Rectal smooth muscle tissue (tissue), 1 donor: ENCODE results near the gene BICRA.

ENCODE experiments used
- H3K27ac ChIP-seq: one replicate; pipeline ENCODE4 v1.7.0; 2013; ENCODE audit warnings: low read depth, low read length, inconsistent platforms
- H3K27me3 ChIP-seq: one replicate; pipeline ENCODE4 v1.7.0; 2013; ENCODE audit warnings: low read length; ENCODE audit not compliant: control insufficient read depth, insufficient read depth
- H3K36me3 ChIP-seq: one replicate; pipeline ENCODE4 v1.7.0; 2013; ENCODE audit warnings: low read length; ENCODE audit not compliant: control insufficient read depth, insufficient read depth
- H3K4me1 ChIP-seq: one replicate; pipeline ENCODE4 v1.7.0; 2013; ENCODE audit warnings: low read length; ENCODE audit not compliant: control insufficient read depth, insufficient read depth
- H3K4me3 ChIP-seq: one replicate; pipeline ENCODE4 v1.7.0; 2013; ENCODE audit warnings: low read length
- H3K9ac ChIP-seq: one replicate; pipeline ENCODE4 v1.7.0; 2013; ENCODE audit warnings: low read length

The BICRA gene

DNA sequence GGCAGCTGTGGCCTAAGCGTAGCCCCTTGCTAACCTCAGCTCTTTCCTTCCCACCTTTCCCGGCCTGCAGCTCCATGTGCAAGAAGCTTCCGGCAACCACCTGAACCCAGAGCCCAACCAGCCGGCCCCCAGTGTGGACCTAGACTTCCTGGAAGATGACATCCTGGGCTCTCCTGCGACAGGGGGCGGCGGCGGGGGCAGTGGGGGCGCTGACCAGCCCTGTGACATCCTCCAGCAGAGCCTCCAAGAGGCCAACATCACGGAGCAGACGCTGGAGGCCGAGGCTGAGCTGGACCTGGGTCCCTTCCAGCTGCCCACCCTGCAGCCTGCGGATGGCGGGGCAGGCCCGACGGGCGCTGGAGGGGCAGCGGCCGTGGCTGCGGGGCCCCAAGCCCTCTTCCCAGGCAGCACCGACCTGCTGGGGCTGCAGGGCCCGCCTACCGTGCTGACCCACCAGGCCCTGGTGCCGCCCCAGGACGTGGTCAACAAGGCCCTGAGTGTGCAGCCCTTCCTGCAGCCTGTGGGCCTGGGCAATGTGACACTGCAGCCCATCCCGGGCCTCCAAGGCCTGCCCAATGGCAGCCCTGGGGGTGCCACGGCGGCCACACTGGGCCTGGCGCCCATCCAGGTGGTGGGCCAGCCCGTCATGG is 70.4 kb downstream of the BICRA start:
- Histone ChIP-seq H3K36me3 (peaks cover 15% of the 10 kb centered on the region), H3K4me1 (no peaks in the 10 kb centered on the region), H3K27me3 (no peaks in the 10 kb centered on the region), H3K9ac (no peak overlapping the region), H3K27ac (no peak overlapping the region), H3K4me3 (no peak overlapping the region)

DNA sequence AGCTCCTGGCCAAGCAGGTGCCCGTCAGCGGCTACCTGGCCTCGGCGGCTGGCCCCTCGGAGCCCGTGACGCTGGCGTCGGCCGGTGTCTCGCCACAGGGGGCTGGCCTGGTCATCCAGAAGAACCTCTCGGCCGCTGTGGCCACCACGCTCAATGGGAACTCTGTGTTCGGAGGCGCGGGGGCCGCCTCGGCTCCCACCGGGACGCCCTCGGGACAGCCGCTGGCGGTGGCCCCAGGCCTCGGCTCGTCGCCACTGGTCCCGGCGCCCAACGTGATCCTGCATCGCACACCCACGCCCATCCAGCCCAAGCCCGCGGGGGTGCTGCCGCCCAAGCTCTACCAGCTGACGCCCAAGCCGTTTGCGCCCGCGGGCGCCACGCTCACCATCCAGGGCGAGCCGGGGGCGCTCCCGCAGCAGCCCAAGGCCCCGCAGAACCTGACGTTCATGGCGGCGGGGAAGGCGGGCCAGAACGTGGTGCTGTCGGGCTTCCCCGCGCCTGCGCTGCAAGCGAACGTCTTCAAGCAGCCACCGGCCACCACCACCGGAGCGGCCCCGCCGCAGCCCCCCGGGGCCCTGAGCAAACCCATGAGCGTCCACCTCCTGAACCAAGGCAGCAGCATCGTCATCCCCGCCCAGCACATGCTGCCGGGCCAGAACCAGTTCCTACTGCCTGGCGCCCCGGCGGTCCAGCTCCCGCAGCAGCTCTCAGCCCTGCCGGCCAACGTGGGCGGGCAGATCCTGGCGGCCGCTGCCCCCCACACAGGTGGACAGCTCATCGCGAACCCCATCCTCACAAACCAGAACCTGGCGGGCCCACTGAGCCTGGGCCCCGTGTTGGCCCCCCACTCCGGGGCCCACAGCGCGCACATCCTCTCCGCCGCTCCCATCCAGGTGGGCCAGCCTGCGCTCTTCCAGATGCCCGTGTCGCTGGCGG is 71.3 kb downstream of the BICRA start:
- Histone ChIP-seq H3K36me3 (peaks cover 13% of the 10 kb centered on the region), H3K9ac (no peak overlapping the region), H3K4me1 (no peaks in the 10 kb centered on the region), H3K27me3 (no peaks in the 10 kb centered on the region), H3K27ac (no peak overlapping the region), H3K4me3 (no peak overlapping the region)

DNA sequence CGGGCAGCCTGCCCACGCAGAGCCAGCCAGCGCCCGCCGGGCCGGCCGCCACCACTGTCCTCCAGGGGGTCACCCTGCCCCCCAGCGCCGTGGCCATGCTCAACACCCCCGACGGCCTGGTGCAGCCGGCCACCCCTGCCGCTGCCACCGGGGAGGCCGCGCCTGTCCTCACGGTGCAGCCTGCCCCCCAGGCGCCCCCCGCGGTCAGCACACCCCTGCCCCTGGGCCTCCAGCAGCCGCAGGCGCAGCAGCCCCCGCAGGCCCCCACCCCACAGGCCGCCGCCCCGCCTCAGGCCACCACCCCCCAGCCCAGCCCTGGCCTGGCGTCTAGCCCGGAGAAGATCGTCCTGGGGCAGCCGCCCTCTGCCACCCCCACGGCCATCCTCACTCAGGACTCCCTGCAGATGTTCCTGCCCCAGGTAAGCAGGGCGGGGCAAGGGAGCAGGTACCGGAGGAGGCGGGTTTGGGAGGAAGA is 72.0 kb downstream of the BICRA start:
- Histone ChIP-seq H3K27me3 (no peaks in the 10 kb centered on the region), H3K4me3 (no peak overlapping the region), H3K36me3 (peaks cover 14% of the 10 kb centered on the region), H3K4me1 (no peaks in the 10 kb centered on the region), H3K27ac (no peak overlapping the region), H3K9ac (no peak overlapping the region)

DNA sequence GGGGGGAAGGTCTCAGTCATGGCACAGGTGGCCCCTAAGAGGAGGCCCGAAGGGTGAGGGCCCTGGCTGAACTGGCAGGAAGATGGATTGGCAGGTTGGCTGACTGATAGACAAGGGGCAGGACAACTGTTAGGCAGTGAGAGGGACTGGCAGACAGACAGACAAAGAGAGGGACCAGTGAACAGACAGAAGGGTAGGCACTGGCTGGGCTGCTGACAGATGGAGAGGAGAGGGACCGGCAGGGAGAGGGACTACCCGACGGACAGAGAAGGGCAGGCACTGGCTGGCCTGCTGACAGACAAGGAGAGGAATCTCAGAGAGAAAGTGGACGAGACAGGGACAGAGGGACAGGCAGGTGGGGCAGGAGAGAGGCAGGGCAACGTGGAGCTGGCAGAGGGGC is 72.5 kb downstream of the BICRA start:
- no peaks in the 10 kb centered on the region for H3K27me3 ChIP-seq
- no peak overlapping the region for H3K4me3 ChIP-seq
- H3K27ac ChIP-seq: no peak overlapping the region
- no peak overlapping the region for H3K9ac ChIP-seq
- H3K36me3 ChIP-seq: peaks cover 14% of the 10 kb centered on the region
- H3K4me1 ChIP-seq: no peaks in the 10 kb centered on the region

DNA sequence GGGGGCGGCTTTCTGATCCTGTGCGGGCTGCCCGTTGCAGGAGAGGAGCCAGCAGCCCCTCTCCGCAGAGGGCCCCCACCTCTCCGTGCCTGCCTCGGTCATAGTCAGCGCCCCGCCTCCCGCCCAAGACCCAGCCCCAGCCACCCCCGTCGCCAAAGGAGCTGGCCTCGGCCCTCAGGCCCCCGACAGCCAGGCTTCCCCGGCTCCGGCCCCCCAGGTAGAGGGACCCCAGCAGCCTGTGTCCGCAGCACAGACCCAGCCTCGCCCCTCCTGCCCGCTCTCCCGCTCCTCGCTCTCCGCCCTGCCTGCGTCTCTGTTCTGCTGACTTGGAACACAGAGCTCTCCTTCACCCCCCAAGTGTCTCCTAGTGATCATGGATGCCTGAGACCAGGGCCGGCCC is 73.0 kb downstream of the BICRA start:
- Histone ChIP-seq H3K27me3 (no peaks in the 10 kb centered on the region), H3K27ac (no peak overlapping the region), H3K4me3 (no peak overlapping the region), H3K4me1 (no peaks in the 10 kb centered on the region), H3K9ac (no peak overlapping the region), H3K36me3 (peaks cover 14% of the 10 kb centered on the region)

DNA sequence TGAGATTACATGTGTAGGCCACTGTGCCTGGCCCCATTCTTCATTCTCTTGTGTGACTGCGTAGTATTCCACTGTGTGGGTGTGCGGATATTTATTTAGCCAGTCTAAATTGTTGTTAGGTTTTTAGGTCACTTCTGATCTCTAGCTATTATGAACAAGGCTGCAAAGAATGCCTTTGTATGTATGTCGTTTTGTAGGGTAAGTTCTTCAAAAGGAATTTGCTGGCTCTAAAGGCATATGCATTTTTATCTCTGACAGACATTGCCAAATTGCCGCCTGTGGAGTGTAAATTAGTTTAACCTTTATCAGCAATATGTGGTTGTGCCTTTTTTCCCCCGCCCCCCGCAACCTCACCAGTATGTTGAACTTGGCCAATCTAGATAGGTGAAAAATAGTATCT is 74.0 kb downstream of the BICRA start:
- H3K4me1 ChIP-seq: no peaks in the 10 kb centered on the region
- H3K9ac ChIP-seq: no peak overlapping the region
- peaks cover 14% of the 10 kb centered on the region for H3K36me3 ChIP-seq
- no peak overlapping the region for H3K27ac ChIP-seq
- H3K27me3 ChIP-seq: no peaks in the 10 kb centered on the region
- H3K4me3 ChIP-seq: no peak overlapping the region

DNA sequence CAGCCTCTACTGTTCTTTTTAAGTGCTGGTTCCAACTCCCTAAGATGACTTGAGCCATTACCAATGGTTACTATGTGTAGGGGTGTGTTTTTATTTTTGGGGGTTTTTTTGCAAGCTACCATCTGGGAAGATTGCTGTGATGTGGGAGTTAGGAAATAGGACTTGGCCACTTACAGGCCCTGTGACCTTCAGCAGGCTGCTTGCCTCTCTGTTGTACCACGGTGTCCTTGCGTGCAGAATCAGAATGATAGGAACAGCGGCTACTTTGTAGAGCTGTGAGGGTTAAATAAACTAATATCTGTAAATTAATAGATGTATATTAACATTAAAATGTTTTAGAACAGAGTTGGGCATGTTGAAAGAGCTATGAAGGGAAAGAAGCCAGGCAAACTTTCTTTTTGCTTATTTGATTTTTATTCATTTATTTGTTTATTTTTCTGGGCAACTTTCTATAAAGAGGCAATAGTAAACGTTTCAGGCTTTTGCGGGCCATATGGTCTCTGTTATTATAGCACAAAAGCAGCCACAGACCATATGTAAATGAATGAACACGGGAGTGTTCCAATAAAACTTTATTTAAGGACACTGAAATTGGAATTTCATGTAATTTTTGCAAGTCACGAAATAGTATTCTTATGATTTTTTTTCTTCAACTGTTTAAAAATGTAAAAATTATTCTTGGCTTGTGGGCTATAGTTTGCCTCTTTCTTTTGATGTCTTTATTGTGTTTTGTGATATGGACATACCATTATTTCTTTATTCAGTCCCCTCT is 77.9 kb downstream of the BICRA start:
- peaks cover 6% of the 10 kb centered on the region for H3K36me3 ChIP-seq
- no peak overlapping the region for H3K4me3 ChIP-seq
- H3K9ac ChIP-seq: no peak overlapping the region
- H3K27ac ChIP-seq: no peak overlapping the region
- no peaks in the 10 kb centered on the region for H3K27me3 ChIP-seq
- no peaks in the 10 kb centered on the region for H3K4me1 ChIP-seq

DNA sequence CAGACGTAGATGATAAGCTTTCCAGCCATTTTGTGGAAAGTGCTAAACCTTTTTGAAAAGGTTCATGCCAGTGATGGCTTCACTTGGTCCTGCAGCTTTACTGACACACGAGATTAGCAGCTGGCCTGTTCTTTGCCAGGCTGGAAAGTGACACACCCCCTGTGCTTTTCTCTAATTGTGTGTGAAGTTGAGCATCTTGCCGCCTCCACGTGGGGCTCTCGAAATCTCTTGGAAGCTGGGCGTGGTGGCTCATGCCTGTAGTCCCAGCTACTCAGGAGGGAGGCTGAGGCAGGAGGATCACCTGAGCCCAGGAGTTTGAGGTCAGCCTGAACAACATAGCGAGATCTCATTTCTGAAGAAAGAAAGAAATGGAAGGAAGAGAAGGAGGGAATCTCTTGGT is 79.0 kb downstream of the BICRA start:
- no peaks in the 10 kb centered on the region for H3K4me1 ChIP-seq
- H3K36me3 ChIP-seq: peaks cover 6% of the 10 kb centered on the region
- H3K27me3 ChIP-seq: no peaks in the 10 kb centered on the region
- no peak overlapping the region for H3K4me3 ChIP-seq
- no peak overlapping the region for H3K27ac ChIP-seq
- no peak overlapping the region for H3K9ac ChIP-seq

DNA sequence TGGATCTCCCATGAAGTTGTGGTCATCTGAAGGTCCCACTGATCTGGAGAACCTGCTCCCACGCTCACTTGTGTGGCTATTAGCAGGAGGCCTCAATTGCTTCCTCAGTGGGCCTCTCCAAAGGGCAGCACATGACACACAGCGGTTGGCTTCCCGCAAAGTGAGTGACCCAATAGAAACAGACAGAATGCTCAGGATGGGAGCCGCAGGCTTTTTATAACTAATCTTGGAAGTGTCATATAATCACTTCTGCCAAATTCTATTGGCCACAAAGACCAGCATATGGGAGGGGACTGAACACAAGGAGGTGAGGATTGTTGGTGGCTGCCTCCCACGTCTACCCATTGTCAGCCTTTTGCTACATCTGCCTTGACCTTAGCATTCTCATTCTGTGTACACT is 82.2 kb downstream of the BICRA start:
- no peak overlapping the region for H3K27ac ChIP-seq
- no peaks in the 10 kb centered on the region for H3K27me3 ChIP-seq
- no peak overlapping the region for H3K9ac ChIP-seq
- H3K4me1 ChIP-seq: no peaks in the 10 kb centered on the region
- peaks cover 11% of the 10 kb centered on the region for H3K36me3 ChIP-seq
- H3K4me3 ChIP-seq: no peak overlapping the region

DNA sequence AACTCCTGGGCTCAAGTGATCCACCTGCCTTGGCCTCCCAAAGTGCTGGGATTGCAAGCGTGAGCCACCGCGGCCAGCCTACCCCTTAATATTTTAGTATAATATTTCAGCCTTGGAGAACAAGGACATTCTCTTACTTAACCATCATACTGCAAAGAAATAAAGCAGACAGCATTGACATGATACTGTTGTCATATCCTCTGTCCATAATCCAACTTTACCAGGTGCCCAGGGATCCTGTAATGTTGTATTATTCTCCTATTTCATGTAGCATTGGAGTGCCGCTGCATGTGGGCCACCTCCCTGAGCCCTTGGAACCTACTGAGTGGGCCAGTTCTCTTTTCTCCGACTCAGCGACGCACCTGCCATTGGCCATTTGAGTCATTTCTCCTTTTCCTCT is 82.8 kb downstream of the BICRA start:
- no peaks in the 10 kb centered on the region for H3K27me3 ChIP-seq
- no peaks in the 10 kb centered on the region for H3K4me1 ChIP-seq
- H3K27ac ChIP-seq: no peak overlapping the region
- no peak overlapping the region for H3K9ac ChIP-seq
- peaks cover 11% of the 10 kb centered on the region for H3K36me3 ChIP-seq
- H3K4me3 ChIP-seq: no peak overlapping the region

DNA sequence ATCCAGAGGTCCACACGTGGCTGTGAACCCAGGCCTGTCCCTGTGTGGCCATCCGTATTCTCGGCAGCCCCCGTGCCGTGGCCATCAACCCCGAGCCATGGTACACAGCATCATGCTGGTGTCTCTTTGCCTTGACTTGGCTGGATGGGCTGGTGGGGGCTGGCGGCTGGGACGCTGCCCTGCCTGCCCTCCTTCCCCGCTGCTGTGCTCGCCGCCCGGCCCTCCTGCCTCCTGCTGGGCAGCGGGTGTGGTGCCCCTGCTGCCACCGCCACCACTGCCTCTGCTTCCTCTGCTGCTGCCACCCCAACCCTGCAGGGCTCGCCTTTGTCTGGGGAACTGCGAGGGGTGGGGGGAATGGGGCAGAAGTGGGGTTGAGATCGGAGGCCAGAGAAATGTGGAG is 84.6 kb downstream of the BICRA start:
- no peak overlapping the region for H3K9ac ChIP-seq
- no peak overlapping the region for H3K4me3 ChIP-seq
- H3K27me3 ChIP-seq: no peaks in the 10 kb centered on the region
- H3K36me3 ChIP-seq: peaks cover 11% of the 10 kb centered on the region
- H3K27ac ChIP-seq: no peak overlapping the region
- peaks cover 3% of the 10 kb centered on the region for H3K4me1 ChIP-seq

DNA sequence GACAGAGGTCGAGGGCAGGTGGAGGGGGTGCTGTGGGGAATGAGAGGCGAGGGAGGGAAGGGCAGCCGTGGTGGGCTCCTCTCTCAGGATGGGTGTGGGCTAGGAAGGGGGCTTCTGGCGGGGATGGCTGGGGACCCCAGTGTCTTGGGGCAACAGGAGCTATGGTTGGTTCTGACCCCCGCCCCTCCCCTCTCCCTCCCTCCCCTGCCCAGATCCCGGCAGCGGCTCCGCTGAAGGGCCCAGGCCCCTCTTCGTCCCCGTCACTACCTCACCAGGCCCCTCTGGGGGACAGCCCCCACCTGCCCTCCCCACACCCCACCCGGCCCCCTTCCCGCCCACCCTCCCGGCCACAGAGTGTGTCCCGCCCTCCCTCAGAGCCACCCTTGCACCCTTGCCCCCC is 85.0 kb downstream of the BICRA start:
- Histone ChIP-seq H3K36me3 (peaks cover 14% of the 10 kb centered on the region), H3K4me1 (peaks cover 3% of the 10 kb centered on the region), H3K27ac (no peak overlapping the region), H3K27me3 (no peaks in the 10 kb centered on the region), H3K9ac (no peak overlapping the region), H3K4me3 (no peak overlapping the region)
